Omental fat pad (tissue), 4 donors: ENCODE data around the gene BPIFB2. TPM values are rescaled to one million over a fixed set of nuclear protein-coding genes. Genes with fewer than 3 reads are reported as not detected.

Source experiments
- ATAC-seq: fragments of 150-250 bp; one replicate; pipeline ENCODE4 v1.9.1; 2016; ENCODE audit warnings: mild to moderate bottlenecking, moderate library complexity; ENCODE audit not compliant: low FRiP score
- DNase-seq: peaks from one replicate; pipeline ENCODE4 v3.0.0-alpha.2; 2019; ENCODE audit warnings: low spot score
- CTCF ChIP-seq, 3 donors: fragments of 450-650 bp; IDR thresholded peaks; one replicate each; pipeline ENCODE4 v1.5.1; 2016 to 2017; ENCODE audit warnings: antibody characterized with exemption in 3 of 3, mild to moderate bottlenecking in 3 of 3, moderate library complexity in 2 of 3
- total RNA-seq, 4 donors: library from RNA; depleted of rRNA; stranded (reverse); fragments of >200 nt; gene quantifications; one replicate each; pipeline ENCODE4 v1.1.0, GENCODE V29; 2016

The BPIFB2 gene
- total RNA-seq, 4 donors from 2014 or later, result not detected

- TF ChIP-seq CTCF (IDR thresholded peaks at IDR 0.05), result no peak
- DNase-seq (no peak), ATAC-seq (no peak)
Observed at GRCh38 chr20:33005908-33006775, 1.4 kb upstream of the BPIFB2 start.

- ATAC-seq (no peak), DNase-seq (no peak)
- no peak for TF ChIP-seq CTCF (IDR thresholded peaks at IDR 0.05)
Observed at GRCh38 chr20:33006776-33007375, 628 bp upstream of the BPIFB2 start.

GRCh38 chr20:33008336-33009213 lies 1.1 kb downstream of the BPIFB2 start:
- DNase-seq (no peak), ATAC-seq (no peak)
- TF ChIP-seq CTCF (IDR thresholded peaks at IDR 0.05), result no peak

- no peak for ATAC-seq
- no peak for TF ChIP-seq CTCF (IDR thresholded peaks at IDR 0.05)
- no peak for DNase-seq
Observed at GRCh38 chr20:33009214-33010132, 2.0 kb downstream of the BPIFB2 start.

- DNase-seq (no peak), ATAC-seq (no peak)
- TF ChIP-seq CTCF (IDR thresholded peaks at IDR 0.05), result no peak
Observed at GRCh38 chr20:33010133-33010504, 2.6 kb downstream of the BPIFB2 start.
